ENCODE results near the gene HESX1. TPM values are rescaled to one million over a fixed set of nuclear protein-coding genes. Genes with fewer than 3 reads are reported as not detected.

HESX1 gene
- total and polyA plus RNA-seq, 2 of the 13 experiments (the other 11 are each of a cell fraction or from before 2014, with no cell fraction given), result 0.57 to 0.75 TPM

DNA sequence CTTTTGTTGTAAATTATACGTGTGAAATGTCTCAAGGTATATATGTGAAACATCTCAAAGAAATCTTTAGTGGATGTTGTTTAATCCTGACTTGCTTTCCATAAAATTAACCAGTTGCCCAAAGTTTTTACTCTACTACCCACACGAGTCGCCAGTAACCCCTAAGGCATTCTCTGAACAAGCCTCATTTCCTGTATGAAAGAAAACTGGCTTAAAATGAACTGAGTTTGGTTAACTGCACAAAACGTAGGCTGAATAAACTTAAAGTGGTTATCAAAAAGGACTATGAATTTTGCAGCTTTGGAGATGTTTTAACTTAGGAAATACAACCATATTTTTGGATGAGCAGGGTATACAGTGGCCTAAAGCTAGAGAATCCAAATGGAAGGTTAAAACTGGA is 25.1 kb upstream of the HESX1 start:
- H3K27ac ChIP-seq (ENCODE audit: extremely low read length, insufficient read depth, low read length), result no peak overlapping the region
- BruUV-seq (replicated peaks), result no TSS peak
- DNase-seq (ENCODE audit: low spot score), result no peak
- H3K4me1 ChIP-seq (ENCODE audit: insufficient read depth, low read length), result peaks cover 28% of the 10 kb centered on the region
- H3K9ac ChIP-seq (ENCODE audit: insufficient read depth, low read depth, low read length), result no peak overlapping the region
- TF ChIP-seq ZNF629 (CRISPR knock-in tag; conservative IDR thresholded peaks at IDR 0.05) (no peak), CHD4 (IDR thresholded peaks at IDR 0.05; ENCODE audit: borderline replicate concordance, low read length) (no peak), ZUFSP (CRISPR knock-in tag; IDR thresholded peaks at IDR 0.05; ENCODE audit: borderline replicate concordance) (no peak), ZFP36L1 (CRISPR knock-in tag; IDR thresholded peaks at IDR 0.05) (no peak), TSC22D2 (CRISPR knock-in tag; IDR thresholded peaks at IDR 0.05; ENCODE audit: borderline replicate concordance) (no peak), ZBTB21 (CRISPR knock-in tag; IDR thresholded peaks at IDR 0.05) (no peak), RBM22 (optimal IDR thresholded peaks at IDR 0.05; ENCODE audit: low read length) (no peak)
- TF ChIP-seq, protein P1, sequence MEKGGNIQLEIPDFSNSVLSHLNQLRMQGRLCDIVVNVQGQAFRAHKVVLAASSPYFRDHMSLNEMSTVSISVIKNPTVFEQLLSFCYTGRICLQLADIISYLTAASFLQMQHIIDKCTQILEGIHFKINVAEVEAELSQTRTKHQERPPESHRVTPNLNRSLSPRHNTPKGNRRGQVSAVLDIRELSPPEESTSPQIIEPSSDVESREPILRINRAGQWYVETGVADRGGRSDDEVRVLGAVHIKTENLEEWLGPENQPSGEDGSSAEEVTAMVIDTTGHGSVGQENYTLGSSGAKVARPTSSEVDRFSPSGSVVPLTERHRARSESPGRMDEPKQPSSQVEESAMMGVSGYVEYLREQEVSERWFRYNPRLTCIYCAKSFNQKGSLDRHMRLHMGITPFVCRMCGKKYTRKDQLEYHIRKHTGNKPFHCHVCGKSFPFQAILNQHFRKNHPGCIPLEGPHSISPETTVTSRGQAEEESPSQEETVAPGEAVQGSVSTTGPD (CRISPR knock-in tag; IDR thresholded peaks at IDR 0.05), result no peak
- no peaks in the 10 kb centered on the region; a peak in 1 of 5 replicates for H3K27me3 ChIP-seq (ENCODE audit: control insufficient read depth in 1 of 2, insufficient read depth in 2 of 2, low read length in 2 of 2)
- peaks cover 16% of the 10 kb centered on the region for H3K79me2 ChIP-seq (ENCODE audit: insufficient read depth, low read length)
- no peak for FAIRE-seq
- no peak overlapping the region for H2AFZ ChIP-seq (ENCODE audit: low read length)
- in situ Hi-C loops (cut with HindIII; ENCODE audit: extremely low pct_ligation_motif_present, low pct_unique_long_range_greater_than_20kb) (loop anchor here (5.0 to 10.0 kb wide), 2 partner anchors 123 to 230 kb away; no protein-coding TSS in a partner anchor), intact Hi-C loops (cut with micrococcal nuclease; ENCODE audit: unreplicated experiment) (loop anchor here (10.0 kb wide), 1 partner anchor 220 kb away; no protein-coding TSS in a partner anchor)
- no peak for ATAC-seq
- peaks cover 8% of the 10 kb centered on the region; the same call in 1 of the 2 replicates for H4K20me1 ChIP-seq (ENCODE audit: insufficient read depth, low read length)
- no peaks in the 10 kb centered on the region for H3K36me3 ChIP-seq (replicated peaks in 1 of 2; ENCODE audit: control insufficient read depth in 1 of 2, insufficient read depth in 2 of 2, low read length in 2 of 2)
- ChIA-PET CTCF (ENCODE audit: low intra/inter-chr PET ratio, low total read pairs) (no interaction called here), POLR2A (no interaction called here)
- H3K4me2 ChIP-seq (ENCODE audit: low read depth, low read length), result no peak overlapping the region
- H3K4me3 ChIP-seq (replicated peaks in 1 of 3; ENCODE audit: insufficient read depth in 1 of 3, low read depth in 2 of 3, low read length in 3 of 3), result no peak overlapping the region
- H3K9me3 ChIP-seq (ENCODE audit: low read length), result no peaks in the 10 kb centered on the region
- 64% methylated on average over 4 of the region's 4 CpGs for WGBS (ENCODE audit: low lambda C conversion rate)
